Suprapubic skin (tissue), 4 donors: ENCODE measurements around the gene CUL9. TPM values are rescaled to one million over a fixed set of nuclear protein-coding genes. Genes with fewer than 3 reads are reported as not detected.

ENCODE experiments used
- DNase-seq, 2 donors: peaks; one replicate each; pipeline ENCODE4 v3.0.0-alpha.2; 2019; ENCODE audit warnings: low spot score in 2 of 2
- H3K27ac ChIP-seq: fragments of 200-600 bp; sonication (generic); one replicate; pipeline ENCODE4 v1.5.1; 2019
- H3K27me3 ChIP-seq: fragments of 200-600 bp; sonication (generic); one replicate; pipeline ENCODE4 v1.5.1; 2019
- H3K36me3 ChIP-seq: fragments of 200-600 bp; sonication (generic); one replicate; pipeline ENCODE4 v1.5.1; 2019
- H3K4me1 ChIP-seq: fragments of 200-600 bp; sonication (generic); one replicate; pipeline ENCODE4 v1.5.1; 2019
- H3K4me3 ChIP-seq: fragments of 200-600 bp; sonication (generic); one replicate; pipeline ENCODE4 v1.5.1; 2019; ENCODE audit warnings: mild to moderate bottlenecking
- H3K9me3 ChIP-seq: fragments of 200-600 bp; sonication (generic); one replicate; pipeline ENCODE4 v1.5.1; 2019
- EP300 ChIP-seq: sonication (generic); formaldehyde crosslinking; IDR thresholded peaks from one replicate; pipeline ENCODE4 v1.6.1; 2017; ENCODE audit warnings: antibody characterized with exemption
- POLR2A ChIP-seq, 2 donors: fragments of 450-650 bp; IDR thresholded peaks; one replicate each; pipeline ENCODE4 v1.6.1; 2017; ENCODE audit warnings: antibody characterized with exemption in 2 of 2, mild to moderate bottlenecking in 2 of 2, moderate library complexity in 2 of 2
- POLR2AphosphoS5 ChIP-seq, 3 donors: sonication (generic); formaldehyde crosslinking; IDR thresholded peaks; one replicate each; pipeline ENCODE4 v1.6.1; 2017; ENCODE audit warnings: antibody characterized with exemption in 3 of 3
- WGBS: methylation state at CpG from one replicate; pipeline ENCODE4 v1.1.5; 2018; 5-methylcytosine and 5-hydroxymethylcytosine counted together
- total RNA-seq, 4 donors: library from RNA; depleted of rRNA; stranded (reverse); fragments of >200 nt; gene quantifications; one replicate each; pipeline ENCODE4 v1.1.0, GENCODE V29; 2016
- TF ChIP-seq, protein P1 (sequence below), 2 donors: fragments of 200-600 bp in 1 of 2; fragments of 450-650 bp in 1 of 2; sonication (generic) in 1 of 2; IDR thresholded peaks; one replicate each; pipeline ENCODE4 v1.5.1; 2016 to 2019; ENCODE audit warnings: antibody characterized with exemption in 2 of 2, mild to moderate bottlenecking in 1 of 2, moderate library complexity in 1 of 2

The CUL9 gene
- total RNA-seq, 4 donors from 2014 or later = 51.8 to 130 (median 92.4) TPM

DNA sequence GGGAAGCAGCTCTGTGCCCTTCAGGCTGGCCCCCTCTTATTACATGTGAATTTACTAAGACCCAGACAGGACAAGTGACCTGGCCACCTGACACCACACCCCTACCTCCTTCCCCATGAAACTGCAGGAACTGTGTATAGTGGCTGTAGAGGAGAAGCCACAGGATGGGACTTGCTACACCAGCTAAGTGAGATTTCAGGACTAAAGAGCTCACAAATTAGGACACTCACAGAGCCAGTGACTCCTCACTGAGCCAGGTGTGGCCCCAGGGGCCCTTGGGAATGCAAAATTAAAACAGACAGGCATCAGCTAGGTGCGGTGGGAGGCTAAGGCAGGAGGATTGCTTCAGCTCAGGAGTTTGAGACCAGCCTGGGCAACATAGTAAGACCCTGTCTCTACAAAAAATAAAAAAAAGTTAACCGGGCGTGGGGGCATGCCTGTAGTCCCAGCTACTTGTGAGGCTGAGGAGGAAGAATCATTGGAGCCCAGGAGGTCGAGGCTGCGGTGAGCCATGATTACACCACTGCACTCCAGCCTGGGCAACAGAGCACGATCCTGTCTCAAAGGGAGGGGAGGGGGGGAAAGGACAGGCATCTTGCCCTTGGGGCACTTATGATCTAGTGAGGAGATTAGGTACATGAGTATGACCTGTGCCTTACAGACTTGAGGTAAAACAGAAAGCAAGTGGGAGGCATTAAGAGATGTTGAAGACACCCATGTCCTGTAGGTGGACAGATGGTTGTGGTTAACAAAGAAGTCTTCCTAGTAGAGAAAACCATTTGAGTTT, 34.1 kb upstream of the CUL9 start:
- no peaks in the 10 kb centered on the region for H3K27me3 ChIP-seq
- 88% methylated on average over 6 of the region's 6 CpGs for WGBS

DNA sequence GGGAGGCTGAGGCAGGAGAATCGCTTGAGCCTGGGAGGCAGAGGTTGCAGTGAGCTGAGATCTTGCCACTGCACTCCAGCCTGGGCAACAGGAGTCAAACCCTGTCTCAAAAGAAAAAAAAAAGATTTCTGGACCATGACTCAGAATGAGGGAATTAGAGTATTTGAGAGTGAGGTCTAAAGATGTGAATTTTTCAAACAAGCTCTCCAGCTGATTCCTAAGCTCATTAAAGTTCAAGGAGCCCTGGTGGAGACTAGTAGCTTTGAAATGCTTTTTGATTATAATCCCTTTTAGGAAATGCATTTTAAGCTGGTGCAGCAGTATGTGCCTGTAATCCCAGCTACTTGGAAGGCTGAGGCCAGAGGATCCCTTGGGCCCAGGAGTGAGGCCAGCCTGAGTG, 32.7 kb upstream of the CUL9 start:
- 94% methylated on average over 1 of the region's 1 CpG for WGBS
- Histone ChIP-seq H3K27ac (no peak overlapping the region), H3K9me3 (no peaks in the 10 kb centered on the region), H3K27me3 (no peaks in the 10 kb centered on the region), H3K4me3 (no peak overlapping the region), H3K4me1 (no peaks in the 10 kb centered on the region), H3K36me3 (peaks cover 21% of the 10 kb centered on the region)
- TF ChIP-seq EP300 (no peak), POLR2A (IDR thresholded peaks at IDR 0.05) (no peak), POLR2AphosphoS5 (IDR thresholded peaks at IDR 0.05) (no peak)
- TF ChIP-seq, protein P1, sequence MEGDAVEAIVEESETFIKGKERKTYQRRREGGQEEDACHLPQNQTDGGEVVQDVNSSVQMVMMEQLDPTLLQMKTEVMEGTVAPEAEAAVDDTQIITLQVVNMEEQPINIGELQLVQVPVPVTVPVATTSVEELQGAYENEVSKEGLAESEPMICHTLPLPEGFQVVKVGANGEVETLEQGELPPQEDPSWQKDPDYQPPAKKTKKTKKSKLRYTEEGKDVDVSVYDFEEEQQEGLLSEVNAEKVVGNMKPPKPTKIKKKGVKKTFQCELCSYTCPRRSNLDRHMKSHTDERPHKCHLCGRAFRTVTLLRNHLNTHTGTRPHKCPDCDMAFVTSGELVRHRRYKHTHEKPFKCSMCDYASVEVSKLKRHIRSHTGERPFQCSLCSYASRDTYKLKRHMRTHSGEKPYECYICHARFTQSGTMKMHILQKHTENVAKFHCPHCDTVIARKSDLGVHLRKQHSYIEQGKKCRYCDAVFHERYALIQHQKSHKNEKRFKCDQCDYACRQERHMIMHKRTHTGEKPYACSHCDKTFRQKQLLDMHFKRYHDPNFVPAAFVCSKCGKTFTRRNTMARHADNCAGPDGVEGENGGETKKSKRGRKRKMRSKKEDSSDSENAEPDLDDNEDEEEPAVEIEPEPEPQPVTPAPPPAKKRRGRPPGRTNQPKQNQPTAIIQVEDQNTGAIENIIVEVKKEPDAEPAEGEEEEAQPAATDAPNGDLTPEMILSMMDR (IDR thresholded peaks at IDR 0.05) = no peak
- DNase-seq = no peak

More for the DNA sequence above, 34.1 kb upstream of the CUL9 start:
- Histone ChIP-seq H3K4me3 (no peak overlapping the region), H3K36me3 (peaks cover 17% of the 10 kb centered on the region), H3K9me3 (no peaks in the 10 kb centered on the region), H3K27ac (no peak overlapping the region), H3K4me1 (peaks cover 9% of the 10 kb centered on the region)
- DNase-seq = no peak
- TF ChIP-seq EP300 (no peak), POLR2AphosphoS5 (IDR thresholded peaks at IDR 0.05) (no peak)

DNA sequence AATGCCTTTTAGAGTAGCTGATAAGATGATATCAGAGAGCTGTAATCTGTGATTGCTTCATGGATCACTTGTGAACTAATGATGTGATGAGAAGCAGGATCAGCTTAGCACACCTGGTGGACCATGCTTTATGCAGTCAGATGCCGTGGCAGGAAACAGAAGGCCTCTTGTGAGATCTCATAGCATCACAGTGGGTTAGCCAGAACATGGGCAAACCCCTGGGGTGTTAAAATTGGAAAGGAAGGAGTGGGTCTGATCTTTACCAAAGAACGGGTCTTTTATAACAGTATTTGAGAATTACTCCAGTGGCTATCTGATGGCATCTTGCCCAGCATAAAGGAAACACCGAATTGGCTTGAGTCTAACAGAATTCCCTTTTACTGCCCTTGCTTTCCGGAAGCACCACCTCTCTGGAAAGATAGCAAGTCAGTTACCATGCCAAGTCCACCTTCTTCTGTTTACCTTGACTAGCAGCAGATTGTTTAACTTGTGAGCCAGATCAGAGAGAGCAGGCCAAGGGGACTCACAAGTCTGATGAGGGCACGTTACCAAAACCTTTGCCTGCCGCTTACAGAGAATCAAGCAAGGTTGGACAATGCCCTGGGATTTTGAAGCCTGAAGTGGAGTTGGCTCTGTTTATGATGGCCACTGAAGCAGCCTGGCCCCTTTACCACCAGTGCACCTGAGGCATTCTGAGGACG, 31.8 kb upstream of the CUL9 start:
- Histone ChIP-seq H3K27ac (no peak overlapping the region), H3K9me3 (no peaks in the 10 kb centered on the region), H3K27me3 (no peaks in the 10 kb centered on the region), H3K4me1 (no peaks in the 10 kb centered on the region), H3K36me3 (peaks cover 17% of the 10 kb centered on the region), H3K4me3 (no peak overlapping the region)
- WGBS = 80% methylated on average over 7 of the region's 7 CpGs
- TF ChIP-seq EP300 (no peak), POLR2A (IDR thresholded peaks at IDR 0.05) (no peak), POLR2AphosphoS5 (IDR thresholded peaks at IDR 0.05) (no peak)
- TF ChIP-seq, protein P1 (IDR thresholded peaks at IDR 0.05) = no peak
- no peak for DNase-seq

DNA sequence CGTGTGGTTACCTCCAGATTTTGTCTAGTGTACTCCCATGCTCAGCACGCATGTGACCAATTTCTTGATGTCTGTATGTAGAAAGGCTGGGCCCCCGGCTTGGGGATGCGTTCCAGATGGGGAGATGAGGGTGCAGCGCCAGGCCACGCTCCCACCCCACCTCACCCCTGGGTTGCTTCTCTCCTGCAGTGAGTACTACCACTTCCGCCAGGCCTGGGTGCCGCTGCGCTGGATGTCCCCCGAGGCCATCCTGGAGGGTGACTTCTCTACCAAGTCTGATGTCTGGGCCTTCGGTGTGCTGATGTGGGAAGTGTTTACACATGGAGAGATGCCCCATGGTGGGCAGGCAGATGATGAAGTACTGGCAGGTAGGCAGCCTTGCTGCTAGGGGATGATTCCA, 22.4 kb upstream of the CUL9 start:
- TF ChIP-seq EP300 (no peak), POLR2AphosphoS5 (IDR thresholded peaks at IDR 0.05) (no peak), POLR2A (IDR thresholded peaks at IDR 0.05) (no peak)
- TF ChIP-seq, protein P1 (IDR thresholded peaks at IDR 0.05) = no peak
- Histone ChIP-seq H3K36me3 (peaks cover 20% of the 10 kb centered on the region), H3K27me3 (no peaks in the 10 kb centered on the region), H3K4me3 (no peak overlapping the region), H3K27ac (no peak overlapping the region), H3K4me1 (no peaks in the 10 kb centered on the region), H3K9me3 (no peaks in the 10 kb centered on the region)
- DNase-seq = no peak
- 80% methylated on average over 11 of the region's 11 CpGs for WGBS

DNA sequence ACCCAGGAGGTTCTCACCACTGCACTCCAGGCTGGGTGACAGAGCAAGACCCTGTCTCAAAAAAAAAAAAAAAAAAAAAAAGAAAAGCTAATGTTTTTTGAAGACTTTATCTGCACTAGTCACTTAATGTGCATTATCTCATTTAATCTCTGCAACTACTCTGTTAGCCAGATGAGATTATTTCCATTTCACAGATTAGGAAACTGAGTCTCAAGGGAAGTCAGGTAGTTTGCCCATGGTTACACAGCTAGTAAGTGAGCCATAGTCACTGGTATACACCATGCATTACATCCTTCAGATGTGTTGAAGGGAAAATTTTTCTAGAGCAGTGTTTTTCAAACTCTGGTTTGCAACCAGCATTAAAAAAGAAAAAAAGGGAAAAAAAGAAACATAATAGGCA, 18.1 kb upstream of the CUL9 start:
- no peak for DNase-seq
- no peaks in the 10 kb centered on the region for H3K9me3 ChIP-seq
- H3K36me3 ChIP-seq = peaks cover 20% of the 10 kb centered on the region
- TF ChIP-seq EP300 = no peak
- no peak for TF ChIP-seq POLR2A (IDR thresholded peaks at IDR 0.05)
- TF ChIP-seq POLR2AphosphoS5 (IDR thresholded peaks at IDR 0.05) = no peak
- H3K4me3 ChIP-seq = no peak overlapping the region
- no peaks in the 10 kb centered on the region for H3K27me3 ChIP-seq
- no peak overlapping the region for H3K27ac ChIP-seq
- no peaks in the 10 kb centered on the region for H3K4me1 ChIP-seq

DNA sequence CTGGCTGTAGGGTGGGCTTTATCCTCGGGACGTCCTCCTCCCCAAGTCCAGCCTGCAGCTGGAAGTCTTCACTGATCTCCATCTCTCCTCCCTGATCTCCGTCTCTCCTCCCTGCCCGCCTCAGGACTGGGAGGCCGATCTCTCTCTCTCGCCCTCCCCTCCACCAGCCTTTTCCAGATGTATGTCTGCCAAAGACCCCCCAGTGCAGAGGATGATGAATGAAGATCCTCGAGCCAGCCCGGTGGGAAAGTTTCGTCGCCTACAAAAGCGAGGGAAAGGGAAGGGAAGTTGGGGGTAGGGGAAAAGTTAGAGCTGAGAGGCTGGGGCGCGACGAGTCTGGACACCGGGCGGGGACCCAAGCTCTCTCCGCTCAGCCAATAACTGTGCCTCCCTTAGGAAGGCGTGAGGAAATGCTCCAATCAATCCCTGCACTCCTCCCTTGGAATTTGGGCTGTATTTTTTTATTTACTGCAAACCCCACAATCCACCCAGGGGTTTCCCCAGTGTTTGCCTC, 11.5 kb upstream of the CUL9 start:
- Histone ChIP-seq H3K9me3 (no peaks in the 10 kb centered on the region), H3K36me3 (peaks cover 1% of the 10 kb centered on the region), H3K4me3 (peak overlapping the region; percentile 94), H3K27ac (peak overlapping the region; percentile 96), H3K27me3 (no peaks in the 10 kb centered on the region), H3K4me1 (peaks cover 41% of the 10 kb centered on the region)
- DNase-seq = peak in 1 of 2 donors; percentile 92
- 0% methylated on average over 18 of the region's 18 CpGs for WGBS
- TF ChIP-seq EP300 (no peak), POLR2AphosphoS5 (IDR thresholded peaks at IDR 0.05) (no peak), POLR2A (IDR thresholded peaks at IDR 0.05) (no peak)
- TF ChIP-seq, protein P1 (IDR thresholded peaks at IDR 0.05) = no peak
